C4-2B (cell line): ENCODE results near the gene ITGA5.

ENCODE experiments used
- H3K27ac ChIP-seq: fragments of 450-650 bp; 2 replicates; pipeline ENCODE4 v1.5.1; 2017
- ZFX ChIP-seq: fragments of 450-650 bp; IDR thresholded peaks from 2 replicates; pipeline ENCODE4 v1.6.1; 2017
- TF ChIP-seq, protein P1 (sequence below): fragments of 450-650 bp; conservative IDR thresholded peaks from 2 replicates; pipeline ENCODE4 v1.5.1; 2017; ENCODE audit warnings: mild to moderate bottlenecking

The ITGA5 gene

DNA sequence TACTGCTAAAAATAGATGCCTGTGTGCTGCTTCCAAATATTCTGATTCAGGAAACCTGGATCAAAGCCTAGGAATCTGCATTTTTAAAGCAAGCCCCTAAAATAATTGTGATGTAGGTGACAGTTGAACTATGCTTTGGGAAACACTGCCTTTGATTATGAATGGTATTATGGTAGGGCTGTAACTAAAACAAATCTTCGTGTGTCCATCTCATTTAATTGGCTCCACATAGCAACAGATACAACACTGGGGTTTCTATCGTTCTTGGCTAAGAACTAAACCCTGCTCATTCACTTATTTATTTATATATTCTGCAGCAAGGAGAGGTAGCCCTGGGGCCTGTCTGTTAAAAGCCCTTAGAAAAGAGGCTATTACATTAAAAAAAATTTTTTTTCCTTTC is 23.0 kb upstream of the ITGA5 start:
- no peak overlapping the region for H3K27ac ChIP-seq

DNA sequence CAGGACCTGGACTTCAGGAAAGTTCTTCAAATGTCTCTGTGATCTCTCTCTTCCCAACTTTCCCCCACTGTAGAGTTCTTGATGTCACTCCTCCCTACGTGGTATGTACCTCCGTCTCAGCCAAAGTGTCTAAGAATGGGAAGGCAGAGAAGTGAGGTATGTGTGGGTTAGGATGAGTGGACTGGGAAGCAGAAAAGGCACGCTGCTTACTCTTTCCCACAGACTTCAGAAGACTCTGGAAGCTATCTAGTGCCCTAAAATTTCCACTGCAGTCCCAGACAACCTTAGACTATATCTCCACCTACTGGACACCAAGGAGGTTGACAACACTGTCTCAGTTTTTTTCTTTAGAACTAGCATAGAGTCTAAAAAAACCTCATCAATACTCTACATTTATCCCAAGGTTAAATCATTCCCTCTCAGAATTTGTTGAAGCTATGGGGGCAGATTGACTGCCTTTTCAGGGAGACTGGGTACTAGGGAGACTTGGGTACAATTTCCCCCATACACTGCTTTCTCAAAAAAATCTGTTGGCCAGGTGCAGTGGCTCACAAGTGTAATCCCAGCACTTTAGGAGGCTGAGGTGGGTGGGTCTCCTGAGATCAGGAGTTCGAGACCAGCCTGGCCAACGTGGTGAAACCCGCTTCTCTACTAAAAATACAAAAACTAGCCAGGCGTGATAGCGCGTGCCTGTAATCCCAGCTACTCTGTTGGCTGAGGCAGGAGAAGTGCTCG is 20.6 kb upstream of the ITGA5 start:
- TF ChIP-seq, protein P1, sequence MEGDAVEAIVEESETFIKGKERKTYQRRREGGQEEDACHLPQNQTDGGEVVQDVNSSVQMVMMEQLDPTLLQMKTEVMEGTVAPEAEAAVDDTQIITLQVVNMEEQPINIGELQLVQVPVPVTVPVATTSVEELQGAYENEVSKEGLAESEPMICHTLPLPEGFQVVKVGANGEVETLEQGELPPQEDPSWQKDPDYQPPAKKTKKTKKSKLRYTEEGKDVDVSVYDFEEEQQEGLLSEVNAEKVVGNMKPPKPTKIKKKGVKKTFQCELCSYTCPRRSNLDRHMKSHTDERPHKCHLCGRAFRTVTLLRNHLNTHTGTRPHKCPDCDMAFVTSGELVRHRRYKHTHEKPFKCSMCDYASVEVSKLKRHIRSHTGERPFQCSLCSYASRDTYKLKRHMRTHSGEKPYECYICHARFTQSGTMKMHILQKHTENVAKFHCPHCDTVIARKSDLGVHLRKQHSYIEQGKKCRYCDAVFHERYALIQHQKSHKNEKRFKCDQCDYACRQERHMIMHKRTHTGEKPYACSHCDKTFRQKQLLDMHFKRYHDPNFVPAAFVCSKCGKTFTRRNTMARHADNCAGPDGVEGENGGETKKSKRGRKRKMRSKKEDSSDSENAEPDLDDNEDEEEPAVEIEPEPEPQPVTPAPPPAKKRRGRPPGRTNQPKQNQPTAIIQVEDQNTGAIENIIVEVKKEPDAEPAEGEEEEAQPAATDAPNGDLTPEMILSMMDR: peak; percentile 91
- no peak for TF ChIP-seq ZFX
- H3K27ac ChIP-seq: peak overlapping the region; percentile 35

More for the DNA sequence above, 23.0 kb upstream of the ITGA5 start:
- TF ChIP-seq, protein P1: no peak
- no peak for TF ChIP-seq ZFX

DNA sequence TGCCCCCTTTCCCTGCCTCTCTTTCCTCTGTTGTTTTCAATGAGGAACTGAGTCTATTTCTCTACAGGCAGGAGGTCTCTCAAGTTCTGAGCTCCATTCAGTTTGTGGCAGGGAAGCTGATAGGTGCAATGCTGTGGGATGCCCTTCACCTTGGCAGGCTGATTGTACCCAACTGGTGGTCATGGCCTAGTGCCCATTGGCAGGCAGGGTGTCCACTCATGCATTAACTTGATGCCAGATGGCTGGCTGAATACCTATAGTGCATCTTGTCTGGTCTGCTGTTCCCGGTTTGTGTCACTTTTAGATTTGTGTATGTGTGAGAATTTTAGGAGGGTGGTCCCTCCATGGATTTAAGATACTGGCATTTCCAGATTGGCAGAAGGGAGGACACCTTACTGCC is 20.0 kb upstream of the ITGA5 start:
- H3K27ac ChIP-seq: peak overlapping the region; percentile 35

DNA sequence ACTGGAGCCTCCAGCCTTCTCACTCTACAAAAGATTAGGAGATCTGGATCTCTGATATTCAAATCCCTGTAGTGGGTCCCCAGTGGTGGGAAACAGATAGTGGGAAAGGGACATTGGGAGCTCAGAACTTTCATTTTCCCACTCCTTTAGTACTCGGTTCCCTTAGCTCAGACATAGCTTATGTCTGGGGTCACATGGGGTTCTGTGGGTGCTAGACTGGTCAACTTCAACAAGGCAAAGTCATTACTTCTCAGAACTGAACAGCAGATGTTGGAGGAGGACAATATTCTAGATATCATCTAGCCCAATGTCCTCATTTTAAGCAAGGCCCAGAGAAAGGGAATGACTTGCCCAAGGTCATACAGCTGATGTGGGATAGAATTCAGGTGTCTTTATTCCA is 19.5 kb upstream of the ITGA5 start:
- H3K27ac ChIP-seq: no peak overlapping the region
- TF ChIP-seq, protein P1: no peak
- no peak for TF ChIP-seq ZFX

More for the DNA sequence above, 20.0 kb upstream of the ITGA5 start:
- TF ChIP-seq ZFX: no peak
- TF ChIP-seq, protein P1: no peak

DNA sequence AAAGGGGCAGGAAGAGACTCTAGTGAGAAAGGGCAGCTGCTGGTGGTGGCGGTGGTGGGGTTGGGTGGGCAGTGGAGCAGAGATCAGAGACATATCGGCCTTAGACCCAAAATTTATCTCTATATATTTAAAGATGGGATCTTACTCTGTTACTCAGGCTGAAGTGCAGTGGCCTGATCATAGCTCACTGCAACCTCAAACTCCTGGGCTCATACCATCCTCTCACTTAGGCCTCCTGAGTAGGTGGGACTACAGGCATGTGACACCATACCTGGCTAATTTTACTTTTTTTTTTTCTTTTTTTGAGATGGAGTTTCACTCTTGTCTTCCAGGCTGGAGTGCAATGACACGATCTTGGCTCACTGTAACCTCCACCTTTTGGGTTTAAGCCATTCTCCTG is 18.6 kb upstream of the ITGA5 start:
- no peak overlapping the region for H3K27ac ChIP-seq
- TF ChIP-seq ZFX: no peak
- TF ChIP-seq, protein P1: no peak

DNA sequence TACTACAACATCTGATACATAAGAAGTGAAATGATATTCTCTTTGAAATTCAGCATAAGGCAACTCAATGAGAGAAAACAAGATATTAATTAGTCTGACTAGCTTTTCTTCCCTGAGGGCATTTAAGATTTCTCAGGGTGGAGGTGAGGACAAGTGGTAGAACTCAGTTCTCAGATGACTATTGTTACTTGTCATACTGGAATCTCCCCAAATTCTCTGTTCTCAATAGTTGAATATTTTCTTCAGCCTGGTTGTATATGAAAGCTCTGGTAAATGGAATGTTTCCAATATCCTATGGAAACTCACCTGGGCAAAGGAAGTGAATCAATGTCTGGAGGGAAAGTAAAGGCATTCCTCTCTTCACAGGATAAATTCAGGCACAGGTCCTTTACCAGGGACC is 18.2 kb upstream of the ITGA5 start:
- no peak for TF ChIP-seq ZFX
- TF ChIP-seq, protein P1: no peak
- H3K27ac ChIP-seq: no peak overlapping the region

DNA sequence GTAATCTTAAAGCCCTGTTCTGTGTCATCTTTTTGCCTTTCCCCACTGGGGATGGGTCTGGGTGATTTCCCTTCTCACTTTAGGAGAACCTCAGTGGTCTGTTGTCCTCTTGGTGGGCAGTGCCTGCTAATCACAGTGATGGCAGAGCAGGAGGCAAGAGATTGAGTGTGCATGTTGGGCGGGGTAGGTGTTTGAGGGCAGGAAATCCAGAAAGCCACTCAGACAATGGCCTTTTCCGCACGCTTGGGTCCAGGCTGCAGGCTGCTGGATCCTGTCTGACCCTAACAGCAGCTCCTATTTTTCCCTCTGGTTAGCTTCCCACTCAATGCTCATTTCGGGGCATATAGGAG is 13.7 kb upstream of the ITGA5 start:
- TF ChIP-seq ZFX: no peak
- TF ChIP-seq, protein P1: no peak
- H3K27ac ChIP-seq: no peak overlapping the region
